ENCODE data around the gene CNTN6. TPM values are rescaled to one million over a fixed set of nuclear protein-coding genes. Genes with fewer than 3 reads are reported as not detected.

The CNTN6 gene
- total and polyA plus RNA-seq, 2 experiments from 2014 or later = not detected

GRCh38 chr3:1147326-1147725 lies 54.5 kb downstream of the CNTN6 start (continued):
- no peak for TF ChIP-seq ZNF114 (CRISPR knock-in tag; IDR thresholded peaks at IDR 0.05)
- TF ChIP-seq STAT1 (IDR thresholded peaks at IDR 0.05; ENCODE audit: unreplicated experiment) = no peak
- no peak for TF ChIP-seq CREB1 (CRISPR knock-in tag; IDR thresholded peaks at IDR 0.05; ENCODE audit: low read depth)
- no peak for TF ChIP-seq POLR2AphosphoS5 (IDR thresholded peaks at IDR 0.05; ENCODE audit: low read depth)
- TF ChIP-seq JUNB (IDR thresholded peaks at IDR 0.05; ENCODE audit: unreplicated experiment) = no peak

DNA sequence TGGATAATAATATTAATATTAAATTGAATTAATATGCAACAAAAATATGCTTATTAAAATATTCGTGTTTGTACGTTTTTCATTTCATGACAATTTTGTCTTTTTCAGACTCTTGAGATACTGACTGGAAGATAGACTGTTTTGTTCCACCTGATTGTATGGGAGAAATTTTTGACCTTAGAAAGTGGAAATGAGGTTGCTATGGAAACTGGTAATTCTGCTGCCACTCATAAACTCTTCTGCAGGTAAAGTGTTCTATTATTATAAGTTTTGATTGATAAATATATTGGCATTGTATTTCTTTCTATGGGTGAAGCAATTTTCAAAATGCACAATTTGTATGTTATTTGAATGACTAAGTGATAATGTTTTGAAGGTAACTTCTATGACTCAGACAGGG lies 55.0 kb downstream of the CNTN6 start:
- no peak for DNase-seq (ENCODE audit: low spot score)
- Histone ChIP-seq H4K20me1 (replicated peaks; ENCODE audit: insufficient read depth) (no peaks in the 10 kb centered on the region), H3K4me2 (no peak overlapping the region), H3K27me3 (ENCODE audit: insufficient read depth) (no peaks in the 10 kb centered on the region), H3K27ac (ENCODE audit: low read depth) (no peak overlapping the region), H3K9me2 (ENCODE audit: insufficient read depth) (no peaks in the 10 kb centered on the region), H3K36me3 (ENCODE audit: insufficient read depth) (no peaks in the 10 kb centered on the region), H3K4me3 (no peak overlapping the region), H2AFZ (no peak overlapping the region), H3K79me2 (replicated peaks; ENCODE audit: insufficient read depth) (no peaks in the 10 kb centered on the region), H3K4me1 (ENCODE audit: insufficient read depth) (no peaks in the 10 kb centered on the region), H3F3A (replicated peaks; ENCODE audit: low read depth) (no peaks in the 10 kb centered on the region)
- Mint-ChIP-seq H3K27me3 (ENCODE audit: insufficient read depth, low read depth, poor library complexity) (peaks cover 2% of the 10 kb centered on the region), H3K27ac (no peak overlapping the region), H3K4me1 (no peaks in the 10 kb centered on the region), H3K4me3 (no peak overlapping the region), H3K36me3 (ENCODE audit: low read depth) (peaks cover 8% of the 10 kb centered on the region; the same call in 2 of the 3 replicates), H3K9me3 (peaks cover 79% of the 10 kb centered on the region)
- TF ChIP-seq CREB1 (CRISPR knock-in tag; IDR thresholded peaks at IDR 0.05; ENCODE audit: low read depth) (no peak), POLR2AphosphoS5 (IDR thresholded peaks at IDR 0.05; ENCODE audit: low read depth) (no peak), EZH2 (IDR thresholded peaks at IDR 0.05; ENCODE audit: low read depth, unreplicated experiment) (no peak), NANOG (IDR thresholded peaks at IDR 0.05; ENCODE audit: borderline replicate concordance) (no peak), ZNF114 (CRISPR knock-in tag; IDR thresholded peaks at IDR 0.05) (no peak), STAT1 (IDR thresholded peaks at IDR 0.05; ENCODE audit: unreplicated experiment) (no peak), ETS1 (IDR thresholded peaks at IDR 0.05) (no peak), JUNB (IDR thresholded peaks at IDR 0.05; ENCODE audit: unreplicated experiment) (no peak), ZNF331 (CRISPR knock-in tag; IDR thresholded peaks at IDR 0.05; ENCODE audit: low read depth) (no peak), EZH2phosphoT487 (IDR thresholded peaks at IDR 0.05; ENCODE audit: unreplicated experiment) (no peak)
- TF ChIP-seq, protein P1, sequence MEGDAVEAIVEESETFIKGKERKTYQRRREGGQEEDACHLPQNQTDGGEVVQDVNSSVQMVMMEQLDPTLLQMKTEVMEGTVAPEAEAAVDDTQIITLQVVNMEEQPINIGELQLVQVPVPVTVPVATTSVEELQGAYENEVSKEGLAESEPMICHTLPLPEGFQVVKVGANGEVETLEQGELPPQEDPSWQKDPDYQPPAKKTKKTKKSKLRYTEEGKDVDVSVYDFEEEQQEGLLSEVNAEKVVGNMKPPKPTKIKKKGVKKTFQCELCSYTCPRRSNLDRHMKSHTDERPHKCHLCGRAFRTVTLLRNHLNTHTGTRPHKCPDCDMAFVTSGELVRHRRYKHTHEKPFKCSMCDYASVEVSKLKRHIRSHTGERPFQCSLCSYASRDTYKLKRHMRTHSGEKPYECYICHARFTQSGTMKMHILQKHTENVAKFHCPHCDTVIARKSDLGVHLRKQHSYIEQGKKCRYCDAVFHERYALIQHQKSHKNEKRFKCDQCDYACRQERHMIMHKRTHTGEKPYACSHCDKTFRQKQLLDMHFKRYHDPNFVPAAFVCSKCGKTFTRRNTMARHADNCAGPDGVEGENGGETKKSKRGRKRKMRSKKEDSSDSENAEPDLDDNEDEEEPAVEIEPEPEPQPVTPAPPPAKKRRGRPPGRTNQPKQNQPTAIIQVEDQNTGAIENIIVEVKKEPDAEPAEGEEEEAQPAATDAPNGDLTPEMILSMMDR (conservative IDR thresholded peaks at IDR 0.05; ENCODE audit: low read depth in 2 of 2) = no peak
- TF ChIP-seq, protein P2, sequence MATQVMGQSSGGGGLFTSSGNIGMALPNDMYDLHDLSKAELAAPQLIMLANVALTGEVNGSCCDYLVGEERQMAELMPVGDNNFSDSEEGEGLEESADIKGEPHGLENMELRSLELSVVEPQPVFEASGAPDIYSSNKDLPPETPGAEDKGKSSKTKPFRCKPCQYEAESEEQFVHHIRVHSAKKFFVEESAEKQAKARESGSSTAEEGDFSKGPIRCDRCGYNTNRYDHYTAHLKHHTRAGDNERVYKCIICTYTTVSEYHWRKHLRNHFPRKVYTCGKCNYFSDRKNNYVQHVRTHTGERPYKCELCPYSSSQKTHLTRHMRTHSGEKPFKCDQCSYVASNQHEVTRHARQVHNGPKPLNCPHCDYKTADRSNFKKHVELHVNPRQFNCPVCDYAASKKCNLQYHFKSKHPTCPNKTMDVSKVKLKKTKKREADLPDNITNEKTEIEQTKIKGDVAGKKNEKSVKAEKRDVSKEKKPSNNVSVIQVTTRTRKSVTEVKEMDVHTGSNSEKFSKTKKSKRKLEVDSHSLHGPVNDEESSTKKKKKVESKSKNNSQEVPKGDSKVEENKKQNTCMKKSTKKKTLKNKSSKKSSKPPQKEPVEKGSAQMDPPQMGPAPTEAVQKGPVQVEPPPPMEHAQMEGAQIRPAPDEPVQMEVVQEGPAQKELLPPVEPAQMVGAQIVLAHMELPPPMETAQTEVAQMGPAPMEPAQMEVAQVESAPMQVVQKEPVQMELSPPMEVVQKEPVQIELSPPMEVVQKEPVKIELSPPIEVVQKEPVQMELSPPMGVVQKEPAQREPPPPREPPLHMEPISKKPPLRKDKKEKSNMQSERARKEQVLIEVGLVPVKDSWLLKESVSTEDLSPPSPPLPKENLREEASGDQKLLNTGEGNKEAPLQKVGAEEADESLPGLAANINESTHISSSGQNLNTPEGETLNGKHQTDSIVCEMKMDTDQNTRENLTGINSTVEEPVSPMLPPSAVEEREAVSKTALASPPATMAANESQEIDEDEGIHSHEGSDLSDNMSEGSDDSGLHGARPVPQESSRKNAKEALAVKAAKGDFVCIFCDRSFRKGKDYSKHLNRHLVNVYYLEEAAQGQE (IDR thresholded peaks at IDR 0.05; ENCODE audit: unreplicated experiment) = no peak
- TF ChIP-seq, protein P3, sequence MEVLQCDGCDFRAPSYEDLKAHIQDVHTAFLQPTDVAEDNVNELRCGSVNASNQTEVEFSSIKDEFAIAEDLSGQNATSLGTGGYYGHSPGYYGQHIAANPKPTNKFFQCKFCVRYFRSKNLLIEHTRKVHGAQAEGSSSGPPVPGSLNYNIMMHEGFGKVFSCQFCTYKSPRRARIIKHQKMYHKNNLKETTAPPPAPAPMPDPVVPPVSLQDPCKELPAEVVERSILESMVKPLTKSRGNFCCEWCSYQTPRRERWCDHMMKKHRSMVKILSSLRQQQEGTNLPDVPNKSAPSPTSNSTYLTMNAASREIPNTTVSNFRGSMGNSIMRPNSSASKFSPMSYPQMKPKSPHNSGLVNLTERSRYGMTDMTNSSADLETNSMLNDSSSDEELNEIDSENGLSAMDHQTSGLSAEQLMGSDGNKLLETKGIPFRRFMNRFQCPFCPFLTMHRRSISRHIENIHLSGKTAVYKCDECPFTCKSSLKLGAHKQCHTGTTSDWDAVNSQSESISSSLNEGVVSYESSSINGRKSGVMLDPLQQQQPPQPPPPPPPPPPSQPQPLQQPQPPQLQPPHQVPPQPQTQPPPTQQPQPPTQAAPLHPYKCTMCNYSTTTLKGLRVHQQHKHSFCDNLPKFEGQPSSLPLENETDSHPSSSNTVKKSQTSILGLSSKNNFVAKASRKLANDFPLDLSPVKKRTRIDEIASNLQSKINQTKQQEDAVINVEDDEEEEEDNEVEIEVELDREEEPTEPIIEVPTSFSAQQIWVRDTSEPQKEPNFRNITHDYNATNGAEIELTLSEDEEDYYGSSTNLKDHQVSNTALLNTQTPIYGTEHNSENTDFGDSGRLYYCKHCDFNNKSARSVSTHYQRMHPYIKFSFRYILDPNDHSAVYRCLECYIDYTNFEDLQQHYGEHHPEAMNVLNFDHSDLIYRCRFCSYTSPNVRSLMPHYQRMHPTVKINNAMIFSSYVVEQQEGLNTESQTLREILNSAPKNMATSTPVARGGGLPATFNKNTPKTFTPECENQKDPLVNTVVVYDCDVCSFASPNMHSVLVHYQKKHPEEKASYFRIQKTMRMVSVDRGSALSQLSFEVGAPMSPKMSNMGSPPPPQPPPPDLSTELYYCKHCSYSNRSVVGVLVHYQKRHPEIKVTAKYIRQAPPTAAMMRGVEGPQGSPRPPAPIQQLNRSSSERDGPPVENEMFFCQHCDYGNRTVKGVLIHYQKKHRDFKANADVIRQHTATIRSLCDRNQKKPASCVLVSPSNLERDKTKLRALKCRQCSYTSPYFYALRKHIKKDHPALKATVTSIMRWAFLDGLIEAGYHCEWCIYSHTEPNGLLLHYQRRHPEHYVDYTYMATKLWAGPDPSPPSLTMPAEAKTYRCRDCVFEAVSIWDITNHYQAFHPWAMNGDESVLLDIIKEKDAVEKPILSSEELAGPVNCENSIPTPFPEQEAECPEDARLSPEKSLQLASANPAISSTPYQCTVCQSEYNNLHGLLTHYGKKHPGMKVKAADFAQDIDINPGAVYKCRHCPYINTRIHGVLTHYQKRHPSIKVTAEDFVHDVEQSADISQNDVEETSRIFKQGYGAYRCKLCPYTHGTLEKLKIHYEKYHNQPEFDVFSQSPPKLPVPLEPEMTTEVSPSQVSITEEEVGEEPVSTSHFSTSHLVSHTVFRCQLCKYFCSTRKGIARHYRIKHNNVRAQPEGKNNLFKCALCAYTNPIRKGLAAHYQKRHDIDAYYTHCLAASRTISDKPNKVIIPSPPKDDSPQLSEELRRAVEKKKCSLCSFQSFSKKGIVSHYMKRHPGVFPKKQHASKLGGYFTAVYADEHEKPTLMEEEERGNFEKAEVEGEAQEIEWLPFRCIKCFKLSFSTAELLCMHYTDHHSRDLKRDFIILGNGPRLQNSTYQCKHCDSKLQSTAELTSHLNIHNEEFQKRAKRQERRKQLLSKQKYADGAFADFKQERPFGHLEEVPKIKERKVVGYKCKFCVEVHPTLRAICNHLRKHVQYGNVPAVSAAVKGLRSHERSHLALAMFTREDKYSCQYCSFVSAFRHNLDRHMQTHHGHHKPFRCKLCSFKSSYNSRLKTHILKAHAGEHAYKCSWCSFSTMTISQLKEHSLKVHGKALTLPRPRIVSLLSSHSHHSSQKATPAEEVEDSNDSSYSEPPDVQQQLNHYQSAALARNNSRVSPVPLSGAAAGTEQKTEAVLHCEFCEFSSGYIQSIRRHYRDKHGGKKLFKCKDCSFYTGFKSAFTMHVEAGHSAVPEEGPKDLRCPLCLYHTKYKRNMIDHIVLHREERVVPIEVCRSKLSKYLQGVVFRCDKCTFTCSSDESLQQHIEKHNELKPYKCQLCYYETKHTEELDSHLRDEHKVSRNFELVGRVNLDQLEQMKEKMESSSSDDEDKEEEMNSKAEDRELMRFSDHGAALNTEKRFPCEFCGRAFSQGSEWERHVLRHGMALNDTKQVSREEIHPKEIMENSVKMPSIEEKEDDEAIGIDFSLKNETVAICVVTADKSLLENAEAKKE (CRISPR knock-in tag; IDR thresholded peaks at IDR 0.05) = no peak
- ATAC-seq = no peak

All from GM23338 (cell line).